Trophoblast cell (in vitro differentiated cells and primary cell): ENCODE measurements around the gene RSBN1L.
A peak's percentile ranks its signal among the peaks of the same experiment; 100 is the strongest.

ENCODE experiments used
- DNase-seq, 2 donors: peaks; one replicate each; pipeline ENCODE4 v3.0.0-alpha.2; 2016
- H2AFZ ChIP-seq: 2 replicates; pipeline ENCODE4 v1.6.1; 2013; ENCODE audit warnings: low read length, moderate library complexity, mild to moderate bottlenecking; ENCODE audit not compliant: insufficient read depth, poor library complexity
- H2AK5ac ChIP-seq: 2 replicates; pipeline ENCODE4 v1.6.1; 2013; ENCODE audit warnings: mild to moderate bottlenecking, low read length
- H2BK120ac ChIP-seq: 2 replicates; pipeline ENCODE4 v1.6.1; 2013; ENCODE audit warnings: low read length, mild to moderate bottlenecking, moderate library complexity; ENCODE audit not compliant: insufficient read depth, poor library complexity
- H2BK12ac ChIP-seq: 2 replicates; pipeline ENCODE4 v1.6.1; 2013; ENCODE audit warnings: mild to moderate bottlenecking, low read length, moderate library complexity
- H2BK5ac ChIP-seq: 2 replicates; pipeline ENCODE4 v1.6.1; 2013; ENCODE audit warnings: low read length, low read depth, moderate library complexity, mild to moderate bottlenecking; ENCODE audit not compliant: poor library complexity
- H3K14ac ChIP-seq: 2 replicates; pipeline ENCODE4 v1.6.1; 2013; ENCODE audit warnings: mild to moderate bottlenecking, low read length
- H3K18ac ChIP-seq: 2 replicates; pipeline ENCODE4 v1.6.1; 2013; ENCODE audit warnings: mild to moderate bottlenecking, low read length
- H3K23ac ChIP-seq: 2 replicates; pipeline ENCODE4 v1.6.1; 2013; ENCODE audit warnings: low read length
- H3K27ac ChIP-seq: 2 replicates; pipeline ENCODE4 v1.5.1; 2013; ENCODE audit warnings: low read depth, mild to moderate bottlenecking, inconsistent platforms, low read length, moderate library complexity
- H3K27me3 ChIP-seq: 2 replicates; pipeline ENCODE4 v1.6.1; 2013; ENCODE audit warnings: inconsistent platforms, mild to moderate bottlenecking, low read length, moderate library complexity; ENCODE audit not compliant: insufficient read depth
- H3K36me3 ChIP-seq, 2 experiments: 1 replicate in 1 of 2; 2 replicates in 1 of 2; pipeline ENCODE4 v1.6.1; 2013; ENCODE audit warnings: low read length in 2 of 2, mild to moderate bottlenecking in 2 of 2, moderate library complexity in 1 of 2; ENCODE audit not compliant: insufficient read depth in 2 of 2, control insufficient read depth in 1 of 2
- H3K4ac ChIP-seq: 2 replicates; pipeline ENCODE4 v1.6.1; 2013; ENCODE audit warnings: low read depth, mild to moderate bottlenecking, low read length, moderate library complexity
- H3K4me1 ChIP-seq, 2 experiments: 1 replicate in 1 of 2; 2 replicates in 1 of 2; pipeline ENCODE4 v1.6.1; 2013; ENCODE audit warnings: low read length in 2 of 2, mild to moderate bottlenecking in 2 of 2, moderate library complexity in 1 of 2; ENCODE audit not compliant: insufficient read depth in 2 of 2, control insufficient read depth in 1 of 2
- H3K4me2 ChIP-seq: 2 replicates; pipeline ENCODE4 v1.6.1; 2013; ENCODE audit warnings: inconsistent platforms, mild to moderate bottlenecking, low read length, moderate library complexity
- H3K4me3 ChIP-seq: 2 replicates; pipeline ENCODE4 v1.5.1; 2013; ENCODE audit warnings: mild to moderate bottlenecking, low read depth, low read length, inconsistent platforms
- H3K79me1 ChIP-seq: one replicate; pipeline ENCODE4 v1.6.1; 2013; ENCODE audit warnings: low read length
- H3K79me2 ChIP-seq: 2 replicates; pipeline ENCODE4 v1.6.1; 2013; ENCODE audit warnings: low read length, mild to moderate bottlenecking; ENCODE audit not compliant: control insufficient read depth, insufficient read depth, poor library complexity
- H3K9ac ChIP-seq: 2 replicates; pipeline ENCODE4 v1.6.1; 2013; ENCODE audit warnings: mild to moderate bottlenecking, low read length
- H3K9me3 ChIP-seq: 2 replicates; pipeline ENCODE4 v1.6.1; 2013; ENCODE audit warnings: low read depth, mild to moderate bottlenecking, control low read depth, inconsistent platforms, low read length; ENCODE audit not compliant: insufficient read depth
- H4K12ac ChIP-seq: 2 replicates; pipeline ENCODE4 v1.6.1; 2013; ENCODE audit warnings: low read depth, mild to moderate bottlenecking, low read length, moderate library complexity
- H4K8ac ChIP-seq: 2 replicates; pipeline ENCODE4 v1.6.1; 2013; ENCODE audit warnings: low read depth, mild to moderate bottlenecking, low read length, moderate library complexity
- H4K91ac ChIP-seq: one replicate; pipeline ENCODE4 v1.6.1; 2013; ENCODE audit warnings: low read depth, mild to moderate bottlenecking, low read length, moderate library complexity
- WGBS: extraction: QIAGEN DNeasy Blood & Tissue Kit; methylation state at CpG from one replicate; pipeline ENCODE4 v1.1.7; 2013; ENCODE audit warnings: missing lambda C conversion rate; ENCODE audit not compliant: insufficient read length, insufficient coverage; ENCODE audit errors: extremely low coverage; 5-methylcytosine and 5-hydroxymethylcytosine counted together

The RSBN1L gene

GRCh38 chr7:77693830-77694583, 2.3 kb upstream of the RSBN1L start:
- no CpG with 5 or more reads among the region's 14 CpGs for WGBS

GRCh38 chr7:77696643-77697534, 630 bp downstream of the RSBN1L start:
- Histone ChIP-seq H4K91ac (peak overlapping the region; percentile 40), H3K23ac (no peak overlapping the region), H3K79me1 (peaks cover 8% of the 10 kb centered on the region), H3K4me2 (peak overlapping the region; percentile 74), H3K27ac (peak overlapping the region; percentile 56), H3K14ac (peak overlapping the region; percentile 57), H2BK12ac (no peak overlapping the region), H3K18ac (peak overlapping the region; percentile 87), H3K4me3 (peak overlapping the region; percentile 89), H3K79me2 (peaks cover 13% of the 10 kb centered on the region), H2AK5ac (no peak overlapping the region), H2BK120ac (peak overlapping the region; percentile 49), H4K8ac (peak overlapping the region; percentile 85), H2AFZ (peak overlapping the region; percentile 87), H3K4me1 (no peaks in the 10 kb centered on the region), H4K12ac (peak overlapping the region; percentile 5), H3K9me3 (no peaks in the 10 kb centered on the region), H3K4ac (peak overlapping the region; percentile 31), H2BK5ac (peak overlapping the region; percentile 80), H3K9ac (peak overlapping the region; percentile 91), H3K36me3 (peaks cover under 1 to 5% of the 10 kb centered on the region in 2 experiments), H3K27me3 (no peaks in the 10 kb centered on the region)
- peak; percentile 48 to 67 for DNase-seq
- no CpG with 5 or more reads among the region's 67 CpGs for WGBS

More at GRCh38 chr7:77693830-77694583, 2.3 kb upstream of the RSBN1L start:
- H3K27me3 ChIP-seq: no peaks in the 10 kb centered on the region
- no peak overlapping the region for H2BK5ac ChIP-seq
- H3K79me2 ChIP-seq: peaks cover 8% of the 10 kb centered on the region
- no peak overlapping the region for H2AFZ ChIP-seq
- no peak overlapping the region for H3K18ac ChIP-seq
- DNase-seq: no peak
- H3K4ac ChIP-seq: no peak overlapping the region
- H3K14ac ChIP-seq: no peak overlapping the region
- no peak overlapping the region for H2BK120ac ChIP-seq
- no peaks in the 10 kb centered on the region for H3K9me3 ChIP-seq
- H2BK12ac ChIP-seq: no peak overlapping the region
- H3K79me1 ChIP-seq: peaks cover 8% of the 10 kb centered on the region
- H3K4me2 ChIP-seq: no peak overlapping the region
- H4K8ac ChIP-seq: no peak overlapping the region
- no peak overlapping the region for H3K4me3 ChIP-seq
- no peak overlapping the region for H3K23ac ChIP-seq
- no peak overlapping the region for H3K27ac ChIP-seq
- H3K36me3 ChIP-seq: peaks cover 3 to 5% of the 10 kb centered on the region in 2 experiments
- no peak overlapping the region for H2AK5ac ChIP-seq
- no peak overlapping the region for H4K91ac ChIP-seq
- no peak overlapping the region for H4K12ac ChIP-seq
- H3K4me1 ChIP-seq: no peaks in the 10 kb centered on the region
- H3K9ac ChIP-seq: no peak overlapping the region

DNA sequence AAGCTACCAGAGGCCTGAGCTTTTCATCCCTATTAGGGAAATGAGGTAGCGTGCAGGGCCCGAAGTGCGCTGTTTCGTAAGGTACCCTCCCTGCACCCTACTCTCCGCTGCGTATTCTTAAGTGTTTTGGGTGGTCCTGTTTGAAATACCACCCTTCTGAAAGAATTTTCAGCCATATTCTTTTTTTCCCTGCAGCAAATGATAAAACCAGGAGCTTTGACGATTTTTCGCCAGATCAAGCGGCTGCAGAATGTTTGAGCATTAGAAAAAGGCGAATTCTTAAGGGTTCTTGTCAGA, 1.2 kb downstream of the RSBN1L start:
- Histone ChIP-seq H3K4me1 (no peaks in the 10 kb centered on the region), H4K8ac (no peak overlapping the region), H2AFZ (peak overlapping the region; percentile 38), H2BK5ac (no peak overlapping the region), H4K91ac (no peak overlapping the region), H3K18ac (no peak overlapping the region), H3K23ac (no peak overlapping the region), H2AK5ac (no peak overlapping the region), H2BK12ac (no peak overlapping the region), H3K36me3 (peaks cover 1 to 6% of the 10 kb centered on the region in 2 experiments), H3K4ac (peak overlapping the region; percentile 13), H3K4me2 (peak overlapping the region; percentile 74), H3K9ac (no peak overlapping the region), H2BK120ac (no peak overlapping the region), H3K27me3 (no peaks in the 10 kb centered on the region), H4K12ac (no peak overlapping the region), H3K4me3 (peak overlapping the region; percentile 89), H3K79me1 (peaks cover 8% of the 10 kb centered on the region), H3K14ac (no peak overlapping the region), H3K9me3 (no peaks in the 10 kb centered on the region), H3K79me2 (peaks cover 14% of the 10 kb centered on the region), H3K27ac (no peak overlapping the region)
- no peak for DNase-seq
- no CpG with 5 or more reads among the region's 10 CpGs for WGBS

- H2AFZ ChIP-seq: no peak overlapping the region
- no peak overlapping the region for H3K9ac ChIP-seq
- no peak overlapping the region for H4K12ac ChIP-seq
- no peak overlapping the region for H4K8ac ChIP-seq
- no peaks in the 10 kb centered on the region for H3K4me1 ChIP-seq
- peaks cover 1 to 6% of the 10 kb centered on the region in 2 experiments for H3K36me3 ChIP-seq
- H2BK12ac ChIP-seq: no peak overlapping the region
- H3K14ac ChIP-seq: no peak overlapping the region
- no peaks in the 10 kb centered on the region for H3K27me3 ChIP-seq
- no peak overlapping the region for H3K4me3 ChIP-seq
- peaks cover 8% of the 10 kb centered on the region for H3K79me1 ChIP-seq
- no peak overlapping the region for H3K23ac ChIP-seq
- H2BK5ac ChIP-seq: no peak overlapping the region
- H3K79me2 ChIP-seq: peaks cover 14% of the 10 kb centered on the region
- no peak for DNase-seq
- no peak overlapping the region for H4K91ac ChIP-seq
- no peak overlapping the region for H3K4ac ChIP-seq
- no peak overlapping the region for H3K18ac ChIP-seq
- peak overlapping the region; percentile 74 for H3K4me2 ChIP-seq
- H3K9me3 ChIP-seq: no peaks in the 10 kb centered on the region
- H2AK5ac ChIP-seq: no peak overlapping the region
- H3K27ac ChIP-seq: no peak overlapping the region
- no peak overlapping the region for H2BK120ac ChIP-seq
Observed at GRCh38 chr7:77698042-77698625, 1.9 kb downstream of the RSBN1L start.
